ENCODE results near the gene DMD.

The DMD gene

DNA sequence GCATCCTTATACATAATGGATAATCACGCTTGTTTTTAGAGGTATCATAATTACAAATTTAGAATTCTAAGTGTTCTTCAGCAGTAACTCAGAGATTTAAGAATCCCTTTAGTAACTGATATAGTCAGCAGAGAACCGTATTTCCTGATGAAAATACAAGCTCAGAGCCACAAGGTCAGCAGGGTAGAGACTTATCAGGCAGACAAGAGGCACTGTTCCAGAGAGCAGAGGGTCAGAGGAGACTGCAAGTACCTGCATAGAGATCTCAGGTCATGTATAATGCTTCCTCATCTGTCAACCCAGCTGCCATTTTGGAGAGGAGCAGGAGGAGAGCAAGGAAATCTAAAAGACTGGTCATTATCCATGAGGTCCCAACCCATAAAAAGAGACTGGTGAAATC lies 1352.4 kb downstream of the DMD start:
- no peak overlapping the region for H3K27ac ChIP-seq
- TF ChIP-seq ZFX (IDR thresholded peaks at IDR 0.05): no peak
- TF ChIP-seq, protein P1, sequence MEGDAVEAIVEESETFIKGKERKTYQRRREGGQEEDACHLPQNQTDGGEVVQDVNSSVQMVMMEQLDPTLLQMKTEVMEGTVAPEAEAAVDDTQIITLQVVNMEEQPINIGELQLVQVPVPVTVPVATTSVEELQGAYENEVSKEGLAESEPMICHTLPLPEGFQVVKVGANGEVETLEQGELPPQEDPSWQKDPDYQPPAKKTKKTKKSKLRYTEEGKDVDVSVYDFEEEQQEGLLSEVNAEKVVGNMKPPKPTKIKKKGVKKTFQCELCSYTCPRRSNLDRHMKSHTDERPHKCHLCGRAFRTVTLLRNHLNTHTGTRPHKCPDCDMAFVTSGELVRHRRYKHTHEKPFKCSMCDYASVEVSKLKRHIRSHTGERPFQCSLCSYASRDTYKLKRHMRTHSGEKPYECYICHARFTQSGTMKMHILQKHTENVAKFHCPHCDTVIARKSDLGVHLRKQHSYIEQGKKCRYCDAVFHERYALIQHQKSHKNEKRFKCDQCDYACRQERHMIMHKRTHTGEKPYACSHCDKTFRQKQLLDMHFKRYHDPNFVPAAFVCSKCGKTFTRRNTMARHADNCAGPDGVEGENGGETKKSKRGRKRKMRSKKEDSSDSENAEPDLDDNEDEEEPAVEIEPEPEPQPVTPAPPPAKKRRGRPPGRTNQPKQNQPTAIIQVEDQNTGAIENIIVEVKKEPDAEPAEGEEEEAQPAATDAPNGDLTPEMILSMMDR (conservative IDR thresholded peaks at IDR 0.05): no peak

DNA sequence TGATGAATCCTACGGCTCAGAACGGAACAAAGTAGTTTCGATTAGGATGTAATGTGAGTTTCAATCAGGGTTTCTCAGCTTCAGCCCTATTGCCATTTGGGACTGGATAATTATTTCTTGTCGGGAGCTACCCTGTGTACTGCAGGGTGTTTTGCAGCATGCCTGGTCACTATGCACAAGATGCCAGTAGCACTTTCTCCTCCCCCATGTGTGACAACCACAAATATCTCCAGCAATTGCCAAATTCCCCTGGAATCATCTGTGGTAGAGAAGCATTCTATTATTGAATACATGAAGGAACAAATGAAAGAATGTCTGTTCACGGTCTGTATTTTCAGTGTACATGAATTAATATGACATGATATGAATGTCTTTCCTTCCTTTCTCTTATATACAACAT lies 1356.6 kb downstream of the DMD start:
- no peak overlapping the region for H3K27ac ChIP-seq

DNA sequence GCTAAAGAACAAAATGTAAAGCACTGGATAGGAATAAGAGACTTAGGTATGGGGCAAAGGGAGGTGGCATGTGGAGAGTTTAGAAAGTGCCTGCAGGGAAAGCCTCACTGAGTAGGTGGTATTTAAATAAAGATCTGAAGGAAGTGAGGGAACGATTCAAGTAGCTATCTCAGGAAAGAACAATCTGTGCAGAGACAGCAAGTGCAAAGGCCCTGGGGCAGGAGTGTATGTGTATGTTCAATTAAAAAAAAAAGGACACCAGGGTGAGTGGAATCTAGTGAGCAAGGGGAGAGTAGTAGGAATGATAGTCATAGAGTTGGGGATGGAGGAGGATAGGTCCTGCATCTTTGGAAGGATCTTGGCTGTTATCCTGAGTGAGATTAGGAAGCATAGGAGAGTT lies 1359.6 kb downstream of the DMD start:
- no peak overlapping the region for H3K27ac ChIP-seq
- TF ChIP-seq ZFX (IDR thresholded peaks at IDR 0.05): no peak
- TF ChIP-seq, protein P1 (conservative IDR thresholded peaks at IDR 0.05): no peak

More for the DNA sequence above, 1356.6 kb downstream of the DMD start:
- TF ChIP-seq ZFX (IDR thresholded peaks at IDR 0.05): no peak
- TF ChIP-seq, protein P1 (conservative IDR thresholded peaks at IDR 0.05): no peak

DNA sequence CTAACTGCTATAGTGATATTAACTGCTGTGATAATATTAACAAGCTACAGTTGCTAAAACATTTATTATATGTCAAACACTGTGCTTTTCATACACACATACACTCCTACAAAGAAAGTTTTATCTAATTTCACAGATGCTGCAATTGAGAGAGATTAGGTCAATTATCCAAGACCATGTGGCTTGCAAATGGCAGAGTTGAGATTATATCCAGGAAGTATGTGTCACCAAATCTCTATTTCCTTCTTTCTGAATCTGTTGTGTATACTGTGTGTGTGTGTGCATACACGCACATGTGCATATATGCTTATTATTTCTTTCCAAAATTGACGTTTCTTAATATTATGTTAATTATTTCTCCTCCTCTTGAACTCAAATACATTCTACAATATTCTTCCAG lies 1363.6 kb downstream of the DMD start:
- no peak for TF ChIP-seq ZFX (IDR thresholded peaks at IDR 0.05)
- TF ChIP-seq, protein P1 (conservative IDR thresholded peaks at IDR 0.05): no peak
- no peak overlapping the region for H3K27ac ChIP-seq

DNA sequence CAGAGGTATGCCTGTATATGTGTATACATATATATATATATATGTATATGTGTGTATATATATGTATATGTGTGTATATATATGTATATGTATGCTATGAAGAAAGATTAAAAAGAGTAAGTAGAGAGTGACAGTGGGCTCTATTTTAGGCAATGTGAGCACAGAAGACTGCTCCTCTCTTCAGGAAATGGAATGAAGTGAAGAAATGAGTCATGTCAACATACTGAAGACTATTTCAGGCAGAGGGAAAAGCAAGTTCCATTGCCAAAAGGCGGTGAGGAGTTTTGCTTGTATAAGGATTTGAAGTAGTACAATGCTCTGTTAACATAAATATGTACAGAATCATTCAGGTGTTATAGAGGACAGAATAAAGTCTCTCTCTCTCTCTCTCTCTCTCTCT lies 1366.3 kb downstream of the DMD start:
- no peak overlapping the region for H3K27ac ChIP-seq
- TF ChIP-seq, protein P1 (conservative IDR thresholded peaks at IDR 0.05): no peak
- TF ChIP-seq ZFX (IDR thresholded peaks at IDR 0.05): no peak

DNA sequence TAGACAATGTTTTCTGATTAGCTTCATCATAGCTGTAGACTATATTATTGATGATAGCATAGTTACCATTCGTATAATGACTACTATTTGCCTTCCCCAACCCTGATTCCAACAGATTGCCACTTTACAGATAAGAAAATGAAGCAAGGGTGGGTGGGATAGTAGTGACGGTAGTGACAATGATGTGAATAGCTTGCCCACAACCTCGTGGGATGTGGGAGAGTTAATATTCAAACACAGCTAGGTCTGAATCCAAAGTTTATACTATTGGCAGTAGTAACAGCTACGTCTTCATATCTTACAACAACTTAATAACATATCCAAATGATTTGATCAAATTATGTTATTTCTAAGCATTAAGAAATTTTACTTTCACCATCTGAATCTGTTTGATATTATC lies 1372.7 kb downstream of the DMD start:
- no peak for TF ChIP-seq ZFX (IDR thresholded peaks at IDR 0.05)
- TF ChIP-seq, protein P1 (conservative IDR thresholded peaks at IDR 0.05): no peak
- H3K27ac ChIP-seq: no peak overlapping the region

DNA sequence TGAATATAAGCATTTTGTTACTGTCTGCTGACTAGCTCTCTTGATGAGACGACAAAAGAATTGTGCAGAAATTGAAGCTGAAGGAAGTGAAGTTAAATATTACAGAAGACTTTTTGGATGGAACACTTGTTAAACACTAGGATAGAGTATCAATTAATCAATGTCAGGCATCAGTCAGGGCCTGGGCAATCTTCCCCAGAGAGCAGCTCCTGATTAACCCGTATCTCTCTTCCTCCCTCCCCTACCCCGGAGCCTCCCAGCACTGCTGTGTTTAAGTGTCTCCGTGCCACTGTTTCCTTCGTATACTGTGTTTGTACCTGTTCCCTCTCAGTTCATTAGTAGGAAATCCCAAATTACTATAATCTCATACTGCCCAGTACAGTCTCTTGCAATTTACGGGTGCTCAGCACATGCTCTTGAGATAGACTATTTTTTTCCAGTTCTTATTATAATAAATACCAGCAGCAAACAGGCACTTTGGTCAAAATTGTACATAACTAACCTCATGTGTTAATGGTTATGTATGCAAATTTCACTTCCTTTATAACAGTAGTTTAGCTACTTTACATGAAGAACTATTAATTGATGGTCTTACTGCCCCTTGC lies 1373.8 kb downstream of the DMD start:
- no peak for TF ChIP-seq ZFX (IDR thresholded peaks at IDR 0.05)
- TF ChIP-seq, protein P1 (conservative IDR thresholded peaks at IDR 0.05): no peak

More for the DNA sequence above, 1373.8 kb downstream of the DMD start:
- H3K27ac ChIP-seq: no peak overlapping the region

Measured in C4-2B (cell line).